DLD1 (cell line): ENCODE results near the gene CHST11.
"Not testable (repeated sequence)": the region's sequence is repeated elsewhere in the genome, so short reads cannot be mapped to it uniquely, and the experiment has no call there.

ENCODE experiments used
- in situ Hi-C: cut with HindIII; loops from 2 replicates; pipeline ENCODE4 v1.10.0; 2017; ENCODE audit warnings: low sequenced_read_pairs

CHST11 gene

DNA sequence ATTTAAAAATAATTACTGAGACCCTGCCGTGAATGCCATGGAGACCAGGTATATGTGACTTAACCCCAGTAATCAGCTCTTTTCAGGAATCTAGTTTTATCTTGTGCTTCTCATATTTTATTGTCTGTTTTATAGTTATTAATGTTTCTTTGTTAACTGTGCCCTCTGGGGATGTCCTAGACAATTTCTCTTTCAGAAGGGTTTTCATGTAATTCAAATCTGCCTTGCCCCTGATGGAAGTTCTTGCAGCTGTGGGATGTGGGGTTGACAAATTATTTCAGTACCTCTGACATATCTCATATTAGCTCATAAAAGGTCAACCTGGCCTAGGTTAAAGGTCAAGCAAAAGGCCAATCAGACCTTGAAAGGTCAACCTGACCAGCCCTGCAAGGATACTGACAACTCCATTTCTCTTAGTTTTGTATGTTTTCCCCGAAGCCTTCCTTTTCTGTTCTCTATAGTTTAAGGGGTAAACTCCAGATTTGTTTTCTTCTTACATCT lies 319.0 kb downstream of the CHST11 start:
- in situ Hi-C loops: no loop called here

- in situ Hi-C loops: no loop called here
Measured at GRCh38 chr12:104779134-104779533, 322.4 kb downstream of the CHST11 start.

- in situ Hi-C loops: no loop called here
Measured at GRCh38 chr12:104782296-104782695, 325.5 kb downstream of the CHST11 start.

DNA sequence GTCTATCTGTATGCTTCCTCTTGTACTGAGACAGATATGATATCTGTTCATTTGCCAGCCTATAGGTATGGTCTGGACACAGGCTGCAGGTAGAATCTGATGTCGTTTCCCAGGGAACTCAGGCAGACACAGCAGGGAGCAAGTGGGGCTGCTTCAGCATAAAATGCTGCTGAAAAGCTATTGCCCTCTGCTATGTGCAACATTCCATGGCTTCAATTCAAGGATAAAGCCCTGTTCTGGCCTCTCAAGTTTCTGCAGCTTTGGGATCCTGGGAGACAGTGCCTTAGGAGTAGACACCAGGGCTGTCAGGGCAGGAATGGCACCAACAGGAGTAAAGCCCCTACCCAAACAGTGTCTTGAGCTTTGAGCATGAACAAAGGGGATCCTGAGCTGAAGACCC lies 327.8 kb downstream of the CHST11 start:
- in situ Hi-C loops: no loop called here

- in situ Hi-C loops: no loop called here
Measured at GRCh38 chr12:104785886-104786285, 329.1 kb downstream of the CHST11 start.

GRCh38 chr12:104786352-104786751 lies 329.6 kb downstream of the CHST11 start:
- in situ Hi-C loops: no loop called here

- in situ Hi-C loops: no loop called here
Measured at GRCh38 chr12:104788840-104789271, 332.1 kb downstream of the CHST11 start.

- in situ Hi-C loops: no loop called here
Measured at GRCh38 chr12:104790296-104791125, 333.8 kb downstream of the CHST11 start.

- in situ Hi-C loops: no loop called here
Measured at GRCh38 chr12:104792570-104792969, 335.8 kb downstream of the CHST11 start.

DNA sequence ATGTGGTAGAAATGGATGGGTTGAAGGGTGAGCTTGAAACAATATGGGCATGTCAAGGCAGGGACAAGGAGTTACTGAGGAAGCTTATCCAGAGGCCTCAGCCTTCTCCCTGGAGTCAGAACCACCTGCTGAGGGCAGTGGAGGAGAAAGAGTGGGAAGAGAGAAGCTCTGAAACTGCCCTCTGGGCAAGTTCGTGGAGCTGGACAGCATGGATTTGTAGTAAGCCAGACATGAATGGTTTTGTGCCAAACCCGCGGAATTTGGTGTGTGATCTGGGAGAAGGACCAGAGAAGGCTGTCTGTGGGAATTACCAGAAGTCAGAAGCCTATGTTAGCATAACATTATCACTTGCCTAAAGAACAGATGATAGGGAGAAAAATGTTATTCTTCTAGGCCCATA lies 336.5 kb downstream of the CHST11 start:
- in situ Hi-C loops: no loop called here

DNA sequence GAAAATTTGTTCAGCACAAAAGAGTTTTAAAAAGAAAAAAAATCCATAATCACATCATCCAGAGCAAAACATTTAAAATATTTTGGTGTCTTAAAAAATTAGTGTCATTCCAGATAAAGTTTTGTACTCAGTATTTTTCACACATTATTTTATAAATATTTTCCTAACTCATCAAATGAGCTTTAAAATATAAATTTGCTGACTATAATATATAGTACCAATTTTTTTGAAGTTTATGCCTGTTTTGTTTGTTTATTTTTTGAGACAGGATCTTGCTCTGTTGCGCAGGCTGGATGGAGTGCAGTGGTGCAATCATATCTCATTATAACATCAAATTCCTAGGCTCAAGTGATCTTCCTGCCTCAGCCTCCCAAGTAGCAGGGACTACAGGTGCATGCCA lies 337.2 kb downstream of the CHST11 start:
- in situ Hi-C loops: no loop called here

DNA sequence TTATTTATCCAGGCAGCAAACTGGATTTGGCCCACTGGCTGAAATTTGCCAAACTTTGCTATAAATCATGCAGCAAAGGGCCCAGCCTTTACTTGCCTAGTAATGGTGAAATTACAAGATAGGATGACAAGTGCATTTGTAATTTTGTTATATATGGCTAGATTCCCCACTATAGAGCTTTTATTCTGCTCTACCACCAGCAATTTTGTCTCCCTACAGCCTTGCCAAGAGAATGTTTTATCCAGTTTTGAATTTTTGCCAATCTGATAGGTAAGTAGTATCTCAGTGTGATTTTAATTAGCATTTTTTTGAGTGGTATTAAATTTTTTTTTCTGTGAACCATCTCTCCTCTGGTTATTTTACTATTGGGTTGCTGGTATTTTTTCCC lies 339.7 kb downstream of the CHST11 start:
- in situ Hi-C loops: no loop called here

DNA sequence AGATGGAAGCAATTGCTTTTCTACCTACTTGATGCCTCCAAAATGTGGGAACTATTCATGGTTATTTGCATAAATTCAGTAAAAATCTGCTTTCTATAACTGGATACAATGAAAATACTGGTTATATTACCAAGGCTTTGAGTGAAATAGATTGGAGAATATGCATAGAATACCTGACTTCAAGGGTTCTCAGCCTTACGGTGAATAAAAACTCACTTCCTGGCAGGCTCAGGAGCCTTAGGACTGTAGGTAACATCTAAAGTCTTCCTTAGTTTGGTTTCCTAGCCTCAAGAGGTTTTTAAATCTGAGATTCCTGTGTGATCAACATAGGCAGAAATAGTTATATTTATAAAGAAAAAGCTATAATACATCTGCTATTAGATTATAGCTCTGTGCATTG lies 342.7 kb downstream of the CHST11 start:
- in situ Hi-C loops: no loop called here

GRCh38 chr12:104801005-104801404 lies 344.3 kb downstream of the CHST11 start:
- in situ Hi-C loops: no loop called here

DNA sequence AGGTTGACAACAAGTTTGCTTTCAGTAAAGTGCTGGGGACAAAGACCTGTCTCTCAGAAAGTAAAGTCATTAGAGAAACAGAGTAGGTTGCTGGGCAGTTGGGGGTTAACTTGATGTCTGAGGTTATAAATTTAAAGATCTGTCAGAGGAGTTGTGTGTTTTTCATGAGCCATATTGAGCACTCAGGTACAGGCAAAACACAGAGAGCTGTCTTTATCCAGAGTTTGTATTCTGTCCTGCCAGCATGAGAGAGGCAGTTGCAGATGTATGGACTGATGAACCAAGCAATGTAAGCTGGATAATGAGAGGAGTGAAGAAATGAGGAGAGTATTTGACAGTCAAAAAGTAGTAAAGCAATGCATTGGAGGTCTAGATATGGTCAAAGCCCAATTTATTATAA lies 344.7 kb downstream of the CHST11 start:
- in situ Hi-C loops: no loop called here

GRCh38 chr12:104802208-104802607 lies 345.5 kb downstream of the CHST11 start:
- in situ Hi-C loops: no loop called here

DNA sequence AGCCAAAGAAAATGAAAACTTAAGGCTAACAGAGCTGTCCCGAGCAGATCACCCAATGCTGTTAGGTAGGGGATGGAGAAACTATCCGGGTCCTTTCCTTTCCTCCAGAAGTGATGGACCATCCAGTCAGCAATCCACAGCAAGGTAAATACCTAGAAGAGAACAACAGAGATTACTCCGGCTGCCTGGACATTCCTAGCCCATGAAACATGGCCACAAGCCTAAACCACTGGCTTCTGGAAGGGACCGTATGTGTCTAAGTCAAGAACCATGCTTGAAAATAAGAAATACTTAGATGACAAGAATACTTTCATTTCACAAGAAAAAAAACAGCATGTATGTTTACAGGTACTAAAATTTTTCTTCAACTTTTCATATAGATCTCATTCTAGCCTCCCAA lies 348.4 kb downstream of the CHST11 start:
- in situ Hi-C loops: no loop called here

DNA sequence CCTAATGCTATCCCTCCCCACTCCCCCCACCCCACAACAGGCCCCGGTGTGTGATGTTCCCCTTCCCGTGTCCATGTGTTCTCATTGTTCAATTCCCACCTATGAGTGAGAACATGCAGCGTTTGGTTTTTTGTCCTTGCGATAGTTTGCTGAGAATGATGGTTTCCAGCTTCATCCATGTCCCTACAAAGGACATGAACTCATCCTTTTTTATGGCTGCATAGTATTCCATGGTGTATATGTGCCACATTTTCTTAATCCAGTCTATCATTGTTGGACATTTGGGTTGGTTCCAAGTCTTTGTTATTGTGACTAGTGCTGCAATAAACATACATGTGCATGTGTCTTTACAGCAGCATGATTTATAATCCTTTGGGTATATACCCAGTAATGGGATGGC lies 349.4 kb downstream of the CHST11 start:
- in situ Hi-C loops: not testable (repeated sequence)

- in situ Hi-C loops: no loop called here
Measured at GRCh38 chr12:104809251-104809650, 352.5 kb downstream of the CHST11 start.

DNA sequence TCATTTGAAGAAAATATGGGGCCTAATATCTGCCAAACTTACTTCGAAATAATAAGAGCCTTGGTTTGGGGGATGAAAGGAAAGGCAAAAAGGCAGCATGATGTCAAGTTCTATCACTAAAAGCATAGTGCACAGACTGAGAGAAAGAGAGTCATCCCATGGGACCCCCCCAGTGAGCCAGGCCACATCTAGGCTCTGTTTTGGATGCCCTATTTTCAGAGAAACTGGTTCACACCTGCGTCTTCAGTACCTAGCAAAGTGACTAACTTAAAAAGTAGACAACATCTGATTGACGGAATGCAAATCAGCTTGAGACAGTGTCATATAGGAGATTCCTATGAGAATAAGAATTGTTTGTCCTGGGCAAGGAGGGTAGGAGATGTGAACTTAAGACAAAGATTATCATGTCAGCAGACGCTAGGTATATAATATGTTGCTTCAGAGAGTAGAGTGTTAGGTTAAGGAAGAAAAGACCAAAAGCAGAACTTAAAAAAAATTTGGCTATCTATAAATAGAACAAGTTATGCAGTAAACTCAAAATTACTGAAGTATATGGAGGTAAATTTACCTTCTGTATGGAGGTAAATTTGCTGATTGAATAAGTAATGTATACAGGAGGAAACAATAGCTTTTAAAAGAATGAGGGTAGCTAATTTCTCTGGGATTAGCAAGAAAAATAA lies 353.1 kb downstream of the CHST11 start:
- in situ Hi-C loops: no loop called here
